Common myeloid progenitor, CD34-positive (primary cell): ENCODE data around the gene LIN54.

Experiments used
- CTCF ChIA-PET: fragments of 350-600 bp; sonication (Branson Sonifier 250); formaldehyde crosslinking; loops from one replicate; lab custom pipeline; 2021; ENCODE audit warnings: antibody characterized with exemption; lab: Charles Lee
- POLR2A ChIA-PET: fragments of 350-600 bp; sonication (Branson Sonifier 250); formaldehyde crosslinking; loops from one replicate; lab custom pipeline; 2021; ENCODE audit warnings: antibody characterized with exemption; lab: Charles Lee
- DNase-seq, 3 donors: peaks; one replicate each; pipeline versions ENCODE4 v3.0.0 to v3.0.0-alpha.2; 2013
- H3K27ac ChIP-seq, 2 experiments: 1 replicate in 1 of 2; 2 replicates in 1 of 2; pipeline ENCODE4 v1.7.0; 2013; ENCODE audit warnings: inconsistent platforms in 2 of 2, low read length in 2 of 2, mild to moderate bottlenecking in 2 of 2, low read depth in 1 of 2, moderate library complexity in 1 of 2; ENCODE audit not compliant: severe bottlenecking in 2 of 2, insufficient read depth in 1 of 2, poor library complexity in 1 of 2
- H3K27me3 ChIP-seq, 5 experiments: replicated peaks in 2 of 5; 1 replicate in 3 of 5; 2 replicates in 2 of 5; pipeline versions ENCODE4 v1.6.1 to v1.7.0; 2013; ENCODE audit warnings: low read length in 4 of 5, mild to moderate bottlenecking in 2 of 5, moderate library complexity in 2 of 5, inconsistent platforms in 1 of 5; ENCODE audit not compliant: insufficient read depth in 5 of 5, control insufficient read depth in 4 of 5
- H3K36me3 ChIP-seq, 4 experiments: 1 replicate in 2 of 4; 2 replicates in 2 of 4; pipeline versions ENCODE4 v1.6.1 to v1.7.0; 2013; ENCODE audit warnings: low read length in 3 of 4, control low read depth in 1 of 4, mild to moderate bottlenecking in 1 of 4; ENCODE audit not compliant: control insufficient read depth in 4 of 4, insufficient read depth in 4 of 4
- H3K4me1 ChIP-seq, 4 experiments: 1 replicate in 3 of 4; 2 replicates in 1 of 4; pipeline versions ENCODE4 v1.6.1 to v1.7.1; 2013; ENCODE audit warnings: low read length in 3 of 4, mild to moderate bottlenecking in 3 of 4, control low read depth in 1 of 4, inconsistent platforms in 1 of 4, moderate library complexity in 1 of 4; ENCODE audit not compliant: control insufficient read depth in 4 of 4, insufficient read depth in 4 of 4; ENCODE audit errors: control extremely low read depth in 1 of 4
- H3K4me3 ChIP-seq, 7 experiments: 1 replicate in 4 of 7; 2 replicates in 3 of 7; pipeline versions ENCODE4 v1.5.1 to v1.7.0; 2013; ENCODE audit warnings: mild to moderate bottlenecking in 7 of 7, low read length in 6 of 7, moderate library complexity in 6 of 7, inconsistent platforms in 2 of 7, low read depth in 2 of 7, control low read depth in 1 of 7; ENCODE audit not compliant: insufficient read depth in 4 of 7, control insufficient read depth in 1 of 7; ENCODE audit errors: extremely low read depth in 1 of 7
- H3K9me3 ChIP-seq, 5 experiments: 1 replicate in 4 of 5; 2 replicates in 1 of 5; pipeline versions ENCODE4 v1.6.1 to v1.7.1; 2013; ENCODE audit warnings: low read length in 4 of 5, mild to moderate bottlenecking in 2 of 5, inconsistent platforms in 1 of 5, low read depth in 1 of 5, moderate library complexity in 1 of 5; ENCODE audit not compliant: control insufficient read depth in 4 of 5, insufficient read depth in 2 of 5; ENCODE audit errors: control extremely low read depth in 1 of 5
- WGBS: methylation state at CpG from one replicate; pipeline ENCODE4 v1.1.5; 2013; ENCODE audit not compliant: insufficient coverage; 5-methylcytosine and 5-hydroxymethylcytosine counted together

The LIN54 gene

DNA sequence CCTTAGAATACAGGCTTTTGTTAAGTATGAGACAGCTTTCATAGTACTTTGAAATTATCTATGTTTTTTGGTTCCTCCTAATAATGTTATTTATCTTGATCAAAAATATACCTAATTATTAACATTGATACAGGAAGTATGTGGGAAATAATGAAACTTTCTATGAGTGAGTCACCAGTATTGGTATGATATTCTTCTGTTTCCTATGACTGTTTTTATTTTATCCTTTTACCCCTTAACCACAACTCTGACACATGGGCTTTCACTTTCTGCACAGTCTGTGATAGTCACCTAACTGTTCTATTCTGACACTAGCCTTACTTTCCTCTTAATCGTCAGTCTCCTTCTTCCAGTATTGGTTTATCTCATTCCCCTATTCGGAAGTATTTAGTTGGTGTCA lies 105.4 kb downstream of the LIN54 start:
- POLR2A ChIA-PET = no interaction called here
- H3K27me3 ChIP-seq = no peaks in the 10 kb centered on the region
- CTCF ChIA-PET = interaction anchor here (0.8 kb wide), 1 partner anchor 24 kb away, joined by 3 read pairs; no protein-coding TSS in a partner anchor
- H3K9me3 ChIP-seq = no peaks in the 10 kb centered on the region
- peak overlapping the region in 2 of 7 experiments; percentile 11 to 14 for H3K4me3 ChIP-seq
- H3K36me3 ChIP-seq = peaks cover 0 to 3% (median 0%) of the 10 kb centered on the region in 4 experiments
- H3K27ac ChIP-seq = peak overlapping the region in 1 of 2 experiments; percentile 40
- DNase-seq = peak; percentile 53 to 88 (median 81)
- 0% methylated on average over 1 of the region's 2 CpGs for WGBS
- H3K4me1 ChIP-seq = peaks cover 7 to 33% (median 19%) of the 10 kb centered on the region in 4 experiments

DNA sequence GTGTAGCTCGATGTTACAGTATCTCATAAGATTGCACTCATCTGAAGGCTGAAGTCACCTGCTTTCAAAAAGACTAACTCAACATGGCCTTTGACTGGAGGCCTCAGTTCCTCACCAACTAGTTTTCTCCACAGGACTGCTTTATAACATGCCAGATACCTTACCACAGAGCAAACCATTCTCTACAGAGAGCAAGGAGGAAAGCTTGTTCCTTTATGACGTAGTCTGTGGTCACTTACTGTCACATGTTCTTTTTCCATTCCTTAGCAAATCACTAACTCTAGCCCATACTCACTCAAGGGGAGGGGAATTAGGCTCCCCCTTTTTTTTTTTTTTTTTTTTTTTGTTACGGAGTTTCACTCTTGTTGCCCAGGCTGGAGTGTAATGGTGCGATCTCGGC lies 106.9 kb downstream of the LIN54 start:
- Histone ChIP-seq H3K27me3 (no peaks in the 10 kb centered on the region), H3K4me3 (peak overlapping the region in 1 of 7 experiments; percentile 22), H3K27ac (no peak overlapping the region), H3K36me3 (peaks cover 0 to 3% (median 0%) of the 10 kb centered on the region in 4 experiments), H3K4me1 (peaks cover 16 to 39% (median 28%) of the 10 kb centered on the region in 4 experiments), H3K9me3 (no peaks in the 10 kb centered on the region)
- DNase-seq = peak; percentile 48 to 84 (median 73)
- ChIA-PET CTCF (interaction anchor here (1.0 kb wide), 1 partner anchor 144 kb away, joined by 3 read pairs; no protein-coding TSS in a partner anchor), POLR2A (interaction anchor here (0.6 kb wide), 2 partner anchors 53 to 345 kb away, joined by 3 to 9 read pairs; no protein-coding TSS in a partner anchor)
- WGBS = 58% methylated on average over 2 of the region's 5 CpGs

DNA sequence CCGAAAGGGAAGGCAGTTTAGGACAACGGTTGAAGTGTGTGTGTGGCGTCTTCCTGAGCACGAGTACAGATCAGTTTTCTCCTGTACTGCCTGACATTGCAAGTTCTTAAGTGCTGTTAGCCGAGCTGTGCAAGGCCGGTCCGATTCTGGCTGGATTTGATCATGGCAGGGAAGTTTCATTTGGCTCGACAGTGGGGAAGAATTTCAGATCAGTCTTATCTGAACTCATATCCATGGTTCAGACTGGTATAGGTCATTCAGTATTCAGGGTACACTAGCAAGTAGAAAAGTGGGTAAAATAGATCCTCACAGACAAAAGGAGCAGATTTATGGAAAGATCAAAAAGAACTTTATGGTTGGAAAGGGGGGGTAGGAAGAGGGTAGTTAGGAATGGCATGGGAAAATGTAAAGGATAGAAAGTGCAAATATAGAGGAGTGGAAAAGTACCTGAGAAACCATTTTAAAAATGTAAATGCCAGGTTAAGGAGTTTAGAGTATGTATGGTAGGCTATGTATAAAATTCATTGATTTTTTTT lies 109.4 kb downstream of the LIN54 start:
- no peak for DNase-seq
- CTCF ChIA-PET = interaction anchor here (1.0 to 7.7 kb wide), 5 partner anchors 14 to 48 kb away, joined by 3 to 50 read pairs (median 4); no protein-coding TSS in a partner anchor
- Histone ChIP-seq H3K27ac (peak overlapping the region; percentile 92 to 97), H3K27me3 (no peaks in the 10 kb centered on the region), H3K9me3 (no peaks in the 10 kb centered on the region), H3K4me1 (peaks cover 24 to 55% (median 44%) of the 10 kb centered on the region in 4 experiments), H3K4me3 (peak overlapping the region; percentile 71 to 98 (median 89)), H3K36me3 (peaks cover 0 to 14% (median 3%) of the 10 kb centered on the region in 4 experiments)
- WGBS = 0% methylated on average over 7 of the region's 8 CpGs
- POLR2A ChIA-PET = interaction anchor here (1.0 to 2.1 kb wide), 2 partner anchors 110 to 383 kb away, joined by 5 read pairs; partner anchors contain the start of gene COQ2

DNA sequence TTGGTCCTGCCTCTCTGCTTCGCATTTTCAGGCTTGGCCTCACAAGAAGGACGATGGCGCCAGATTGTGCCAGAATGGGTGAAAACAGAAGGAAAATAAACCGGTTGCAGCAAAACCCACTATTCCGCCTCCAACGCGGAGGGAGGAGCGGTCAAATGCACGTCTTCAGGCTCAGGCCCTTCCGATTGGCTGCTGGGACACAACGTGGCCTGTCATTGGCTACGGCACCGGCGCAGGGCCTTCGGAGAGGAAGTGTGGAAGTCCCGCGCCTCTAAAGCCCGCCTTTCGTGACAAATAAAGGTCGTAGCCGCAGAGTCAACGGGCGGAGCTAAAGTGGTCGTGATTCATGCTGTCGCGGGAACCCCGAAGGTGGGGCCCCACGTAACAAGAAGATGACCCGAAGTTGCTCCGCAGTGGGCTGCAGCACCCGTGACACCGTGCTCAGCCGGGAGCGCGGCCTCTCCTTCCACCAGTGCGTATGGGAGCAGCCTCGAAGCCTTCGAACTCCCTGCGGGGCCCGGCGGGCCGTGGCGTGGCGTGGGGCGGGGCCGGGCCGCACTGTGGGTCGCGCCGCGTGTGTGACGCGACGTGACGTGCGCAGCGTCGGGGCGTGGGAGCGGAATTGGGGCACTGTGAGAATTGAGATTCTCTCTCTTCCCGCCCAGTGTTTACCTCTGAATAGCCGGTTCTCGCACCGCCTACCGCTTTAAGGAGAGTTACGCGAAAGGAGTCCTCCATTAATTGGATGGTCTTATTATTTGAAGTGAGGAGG lies 110.0 kb downstream of the LIN54 start, which contains the start of gene THAP9:
TSS of gene THAP9 (plus strand) at position 325 of the 772 bp plus-strand sequence. CDS start at position 393, 68 bp downstream.
- H3K9me3 ChIP-seq = no peaks in the 10 kb centered on the region
- peak within 1 kb of the TSS; percentile 92 to 97 for H3K27ac ChIP-seq
- H3K4me1 ChIP-seq = peaks cover 24 to 54% (median 43%) of the 10 kb centered on the region in 4 experiments
- peak; percentile 100 for DNase-seq
- peak within 1 kb of the TSS; percentile 71 to 98 (median 89) for H3K4me3 ChIP-seq
- 0% methylated on average over 42 of the region's 67 CpGs for WGBS
- ChIA-PET CTCF (interaction anchor here (1.0 to 7.7 kb wide), 8 partner anchors 13 to 115 kb away, joined by 3 to 50 read pairs (median 4); no protein-coding TSS in a partner anchor), POLR2A (interaction anchor here (0.6 to 2.1 kb wide), 4 partner anchors 49 to 384 kb away, joined by 3 to 5 read pairs (median 4); partner anchors contain the start of gene COQ2)
- H3K27me3 ChIP-seq = no peaks in the 10 kb centered on the region
- H3K36me3 ChIP-seq = peaks cover 0 to 17% (median 5%) of the 10 kb centered on the region in 4 experiments

DNA sequence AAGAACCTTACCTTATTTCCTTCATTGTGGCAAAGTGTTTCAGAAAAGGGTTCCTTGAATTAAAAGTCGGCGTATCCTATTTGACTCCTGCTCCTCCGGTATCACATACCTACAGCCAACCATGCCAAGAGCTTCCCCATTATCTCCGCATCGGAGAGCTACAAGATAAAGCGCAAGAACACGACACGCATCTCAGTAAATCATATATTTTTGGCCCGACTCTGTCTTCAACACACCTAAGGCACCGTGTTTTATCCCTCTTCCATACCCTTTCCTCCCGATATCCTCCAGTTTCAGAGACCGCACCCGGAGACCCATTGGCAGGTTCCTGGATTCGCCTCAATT lies 110.6 kb downstream of the LIN54 start:
- no peaks in the 10 kb centered on the region for H3K27me3 ChIP-seq
- POLR2A ChIA-PET = interaction anchor here (0.6 to 2.1 kb wide), 5 partner anchors 9 to 385 kb away, joined by 3 to 5 read pairs (median 5); partner anchors contain the start of genes COQ2 and SEC31A
- peak overlapping the region; percentile 71 to 98 (median 89) for H3K4me3 ChIP-seq
- no peaks in the 10 kb centered on the region for H3K9me3 ChIP-seq
- peak; percentile 34 to 79 (median 64) for DNase-seq
- peak overlapping the region; percentile 92 to 97 for H3K27ac ChIP-seq
- WGBS = 0% methylated on average over 10 of the region's 14 CpGs
- CTCF ChIA-PET = interaction anchor here (1.0 to 7.7 kb wide), 8 partner anchors 12 to 116 kb away, joined by 3 to 50 read pairs (median 4); no protein-coding TSS in a partner anchor
- H3K4me1 ChIP-seq = peaks cover 24 to 51% (median 40%) of the 10 kb centered on the region in 4 experiments
- peaks cover 2 to 17% (median 6%) of the 10 kb centered on the region in 4 experiments for H3K36me3 ChIP-seq

DNA sequence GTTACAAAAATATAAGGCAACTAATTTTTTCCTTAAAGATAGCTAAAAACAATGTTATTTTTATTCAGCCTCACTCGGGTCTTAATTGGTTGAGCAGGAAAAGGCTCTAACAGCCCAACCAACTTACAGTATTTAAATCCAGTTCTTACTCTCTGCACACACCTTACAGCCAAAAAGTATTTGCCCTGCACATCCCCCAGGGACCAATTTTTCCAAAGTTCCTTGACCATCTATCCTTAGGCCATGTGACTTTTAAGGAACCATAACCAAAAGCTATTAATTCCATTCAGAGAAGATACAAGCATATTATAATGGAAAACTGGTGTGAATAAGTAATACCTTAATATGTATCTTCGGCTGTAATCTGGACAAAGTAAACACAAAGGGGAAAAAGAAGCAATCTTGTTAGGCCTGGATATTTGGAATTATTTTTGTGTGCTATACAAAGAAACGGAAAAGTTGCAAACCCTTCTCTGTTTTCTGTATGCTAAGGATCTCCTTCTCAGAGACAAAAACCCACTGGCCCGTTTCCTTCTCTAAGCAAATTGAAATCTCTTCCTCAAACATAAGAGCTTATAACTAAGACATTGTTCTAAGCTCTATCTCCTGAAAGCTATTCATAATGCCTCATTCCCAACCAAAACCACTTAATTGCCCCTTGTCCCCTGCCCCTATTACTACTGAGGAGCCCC lies 111.1 kb downstream of the LIN54 start:
- peak overlapping the region; percentile 92 to 97 for H3K27ac ChIP-seq
- H3K4me1 ChIP-seq = peaks cover 24 to 45% (median 38%) of the 10 kb centered on the region in 4 experiments
- peaks cover 3 to 18% (median 10%) of the 10 kb centered on the region in 4 experiments for H3K36me3 ChIP-seq
- DNase-seq = peak in 1 of 3 donors; percentile 37
- ChIA-PET CTCF (interaction anchor here (0.7 to 7.7 kb wide), 12 partner anchors 12 to 344 kb away, joined by 3 to 50 read pairs (median 4); no protein-coding TSS in a partner anchor), POLR2A (interaction anchor here (0.9 to 2.1 kb wide), 2 partner anchors 8 to 112 kb away, joined by 5 read pairs; partner anchors contain the start of gene SEC31A)
- no peaks in the 10 kb centered on the region for H3K27me3 ChIP-seq
- no peaks in the 10 kb centered on the region for H3K9me3 ChIP-seq
- H3K4me3 ChIP-seq = peak overlapping the region in 6 of 7 experiments; percentile 88 to 98 (median 92)
- WGBS = 4% methylated on average over 3 of the region's 4 CpGs
